Measurements from ENCODE around the gene PI4K2A.

The PI4K2A gene

GRCh38 chr10:97640174-97640867 is at the start of gene PI4K2A:
TSS of gene PI4K2A (plus strand) at chr10:97640671. CDS start at chr10:97640743, 72 bp downstream.
- DNase-seq (ENCODE audit: low read depth): peak; percentile 98

GRCh38 chr10:97590748-97591495 is 49.5 kb upstream of the PI4K2A start:
- DNase-seq (ENCODE audit: low read depth): no peak

- no peak for DNase-seq (ENCODE audit: low read depth)
These were observed 47.0 kb upstream of the PI4K2A start for GRCh38 chr10:97593421-97593820.

GRCh38 chr10:97596101-97597082 is 44.1 kb upstream of the PI4K2A start:
- DNase-seq (ENCODE audit: low read depth): no peak

- DNase-seq (ENCODE audit: low read depth): no peak
These were observed 42.7 kb upstream of the PI4K2A start for GRCh38 chr10:97597778-97598177.

- no peak for DNase-seq (ENCODE audit: low read depth)
These were observed 41.8 kb upstream of the PI4K2A start for GRCh38 chr10:97598407-97599271.

GRCh38 chr10:97599272-97599619 is 41.2 kb upstream of the PI4K2A start:
- DNase-seq (ENCODE audit: low read depth): no peak

GRCh38 chr10:97600616-97601015 is 39.9 kb upstream of the PI4K2A start:
- DNase-seq (ENCODE audit: low read depth): no peak

GRCh38 chr10:97601268-97602215 is 38.9 kb upstream of the PI4K2A start:
- no peak for DNase-seq (ENCODE audit: low read depth)

GRCh38 chr10:97607095-97607636 is 33.3 kb upstream of the PI4K2A start:
- DNase-seq (ENCODE audit: low read depth): no peak

GRCh38 chr10:97608991-97609561 is 31.4 kb upstream of the PI4K2A start:
- DNase-seq (ENCODE audit: low read depth): no peak

GRCh38 chr10:97611473-97611872 is 29.0 kb upstream of the PI4K2A start:
- DNase-seq (ENCODE audit: low read depth): no peak

GRCh38 chr10:97612386-97612785 is 28.1 kb upstream of the PI4K2A start:
- DNase-seq (ENCODE audit: low read depth): no peak

GRCh38 chr10:97618285-97618684 is 22.2 kb upstream of the PI4K2A start:
- no peak for DNase-seq (ENCODE audit: low read depth)

GRCh38 chr10:97618733-97619132 is 21.7 kb upstream of the PI4K2A start:
- no peak for DNase-seq (ENCODE audit: low read depth)

GRCh38 chr10:97623277-97623676 is 17.2 kb upstream of the PI4K2A start:
- DNase-seq (ENCODE audit: low read depth): no peak

GRCh38 chr10:97627731-97628130 is 12.7 kb upstream of the PI4K2A start:
- DNase-seq (ENCODE audit: low read depth): no peak

GRCh38 chr10:97628228-97628627 is 12.2 kb upstream of the PI4K2A start:
- DNase-seq (ENCODE audit: low read depth): no peak

GRCh38 chr10:97629289-97629688 is 11.2 kb upstream of the PI4K2A start:
- DNase-seq (ENCODE audit: low read depth): no peak

- no peak for DNase-seq (ENCODE audit: low read depth)
These were observed 9.4 kb upstream of the PI4K2A start for GRCh38 chr10:97631098-97631497.

Measured in stimulated activated CD8-positive, alpha-beta memory T cell treated with anti-CD3 and anti-CD28 coated beads, Interleukin-12 subunit alpha, Interleukin-12 subunit beta, amount 100 ng/mL, for 1 hour (primary cell).